ENCODE results near the gene CACNA1C. TPM values are rescaled to one million over a fixed set of nuclear protein-coding genes. Genes with fewer than 3 reads are reported as not detected.

CACNA1C gene
- total RNA-seq, 2 donors from 2014 or later: 0.86 to 6.3 TPM

- no peak for TF ChIP-seq CTCF (conservative IDR thresholded peaks at IDR 0.05)
- no peaks in the 10 kb centered on the region for H3K4me1 ChIP-seq (ENCODE audit: control insufficient read depth, insufficient read depth, low read length)
- no peaks in the 10 kb centered on the region for H3K36me3 Mint-ChIP-seq (ENCODE audit: low read depth)
- no peaks in the 10 kb centered on the region for H3K9me3 ChIP-seq (ENCODE audit: control insufficient read depth, low read length)
- no peaks in the 10 kb centered on the region for H3K9me3 Mint-ChIP-seq
- DNase-seq: no peak
- H3K4me3 ChIP-seq (ENCODE audit: low read length): no peak overlapping the region
- H3K36me3 ChIP-seq (ENCODE audit: control insufficient read depth, insufficient read depth, low read length): no peaks in the 10 kb centered on the region
- 91 to 100% methylated on average over 3 to 5 of the region's 5 CpGs for WGBS, 2 experiments (ENCODE audit: insufficient coverage in 1 of 2, insufficient read length in 1 of 2)
- H3K27ac Mint-ChIP-seq: no peak overlapping the region
- H3K4me3 Mint-ChIP-seq: no peak overlapping the region
- no peaks in the 10 kb centered on the region for H3K27me3 ChIP-seq (ENCODE audit: control insufficient read depth, insufficient read depth, low read length, poor library complexity, severe bottlenecking)
- H3K4me1 Mint-ChIP-seq: no peaks in the 10 kb centered on the region
- no peak overlapping the region for H3K27ac ChIP-seq (ENCODE audit: low read depth, low read length)
- H3K9ac ChIP-seq (ENCODE audit: extremely low read depth, low read length, poor library complexity, severe bottlenecking): no peak overlapping the region
- H3K27me3 Mint-ChIP-seq (ENCODE audit: insufficient read depth): peaks cover 3% of the 10 kb centered on the region
Observed at GRCh38 chr12:2486796-2487195, 434.0 kb downstream of the CACNA1C start.

- 98% methylated on average over 5 of the region's 5 CpGs; no CpG with 5 or more reads in 1 of the 2 experiments for WGBS, 2 experiments (ENCODE audit: insufficient coverage in 1 of 2, insufficient read length in 1 of 2)
- H3K4me3 ChIP-seq (ENCODE audit: low read length): no peak overlapping the region
- DNase-seq: no peak
- no peaks in the 10 kb centered on the region for H3K36me3 Mint-ChIP-seq (ENCODE audit: low read depth)
- no peaks in the 10 kb centered on the region for H3K36me3 ChIP-seq (ENCODE audit: control insufficient read depth, insufficient read depth, low read length)
- H3K9me3 Mint-ChIP-seq: no peaks in the 10 kb centered on the region
- no peak for TF ChIP-seq CTCF (conservative IDR thresholded peaks at IDR 0.05)
- no peak overlapping the region for H3K4me3 Mint-ChIP-seq
- H3K4me1 ChIP-seq (ENCODE audit: control insufficient read depth, insufficient read depth, low read length): no peaks in the 10 kb centered on the region
- H3K27ac ChIP-seq (ENCODE audit: low read depth, low read length): no peak overlapping the region
- H3K9ac ChIP-seq (ENCODE audit: extremely low read depth, low read length, poor library complexity, severe bottlenecking): no peak overlapping the region
- H3K27me3 Mint-ChIP-seq (ENCODE audit: insufficient read depth): peaks cover 1% of the 10 kb centered on the region
- no peaks in the 10 kb centered on the region for H3K27me3 ChIP-seq (ENCODE audit: control insufficient read depth, insufficient read depth, low read length, poor library complexity, severe bottlenecking)
- H3K4me1 Mint-ChIP-seq: no peaks in the 10 kb centered on the region
- no peak overlapping the region for H3K27ac Mint-ChIP-seq
- no peaks in the 10 kb centered on the region for H3K9me3 ChIP-seq (ENCODE audit: control insufficient read depth, low read length)
Observed at GRCh38 chr12:2487278-2487677, 434.5 kb downstream of the CACNA1C start.

- 92 to 97% methylated on average over 10 of the region's 10 CpGs for WGBS, 2 experiments (ENCODE audit: insufficient coverage in 1 of 2, insufficient read length in 1 of 2)
- TF ChIP-seq CTCF (conservative IDR thresholded peaks at IDR 0.05): no peak
- H3K27me3 ChIP-seq (ENCODE audit: control insufficient read depth, insufficient read depth, low read length, poor library complexity, severe bottlenecking): no peaks in the 10 kb centered on the region
- no peak overlapping the region for H3K27ac ChIP-seq (ENCODE audit: low read depth, low read length)
- no peak overlapping the region for H3K4me3 Mint-ChIP-seq
- DNase-seq: no peak
- H3K4me1 ChIP-seq (ENCODE audit: control insufficient read depth, insufficient read depth, low read length): no peaks in the 10 kb centered on the region
- H3K4me3 ChIP-seq (ENCODE audit: low read length): no peak overlapping the region
- no peaks in the 10 kb centered on the region for H3K9me3 ChIP-seq (ENCODE audit: control insufficient read depth, low read length)
- H3K36me3 ChIP-seq (ENCODE audit: control insufficient read depth, insufficient read depth, low read length): no peaks in the 10 kb centered on the region
- no peaks in the 10 kb centered on the region for H3K36me3 Mint-ChIP-seq (ENCODE audit: low read depth)
- no peaks in the 10 kb centered on the region for H3K9me3 Mint-ChIP-seq
- no peak overlapping the region for H3K9ac ChIP-seq (ENCODE audit: extremely low read depth, low read length, poor library complexity, severe bottlenecking)
- no peaks in the 10 kb centered on the region for H3K4me1 Mint-ChIP-seq
- no peak overlapping the region for H3K27ac Mint-ChIP-seq
- H3K27me3 Mint-ChIP-seq (ENCODE audit: insufficient read depth): no peaks in the 10 kb centered on the region
Observed at GRCh38 chr12:2488131-2488530, 435.3 kb downstream of the CACNA1C start.

Data from endodermal cell (in vitro differentiated cells).